MM.1S (cell line): Measurements from ENCODE around the gene ZNF730.

ENCODE experiments used
- CTCF ChIP-seq: fragments of 300-600 bp; sonication (generic); IDR thresholded peaks from 2 replicates; pipeline ENCODE4 v1.5.1; 2016; ENCODE audit warnings: antibody characterized with exemption, low read length, mixed read lengths
- EZH2 ChIP-seq: fragments of 300-600 bp; sonication (generic); optimal IDR thresholded peaks from 2 replicates; pipeline ENCODE3; 2017; ENCODE audit warnings: low read depth, mild to moderate bottlenecking, antibody characterized with exemption, low read length, mixed read lengths

GRCh38 chr19:23183251-23183650 is 66.4 kb downstream of the ZNF730 start:
- TF ChIP-seq CTCF: no peak
- no peak for TF ChIP-seq EZH2
